ENCODE results near the gene CYFIP2.
"Not testable (repeated sequence)": the region's sequence is repeated elsewhere in the genome, so short reads cannot be mapped to it uniquely, and the experiment has no call there.

The CYFIP2 gene

GRCh38 chr5:157265714-157266285, at the start of gene CYFIP2:
TSS of gene CYFIP2 (plus strand) at chr5:157266123. CDS start at chr5:157285362, 19,239 bp downstream.
- DNase-seq, result peak; percentile 42

GRCh38 chr5:157216391-157217142, 49.4 kb upstream of the CYFIP2 start:
- no peak for DNase-seq

- no peak for DNase-seq
These were observed 48.5 kb upstream of the CYFIP2 start for GRCh38 chr5:157217289-157218024.

GRCh38 chr5:157219491-157220271, 46.2 kb upstream of the CYFIP2 start:
- DNase-seq, result no peak

GRCh38 chr5:157221959-157222358, 44.0 kb upstream of the CYFIP2 start:
- no peak for DNase-seq

- DNase-seq, result no peak
These were observed 43.3 kb upstream of the CYFIP2 start for GRCh38 chr5:157222506-157223230.

GRCh38 chr5:157225469-157226422, 40.2 kb upstream of the CYFIP2 start:
- DNase-seq, result no peak

- no peak for DNase-seq
These were observed 35.3 kb upstream of the CYFIP2 start for GRCh38 chr5:157230610-157231009.

- no peak for DNase-seq
These were observed 33.2 kb upstream of the CYFIP2 start for GRCh38 chr5:157232706-157233105.

- DNase-seq, result no peak
These were observed 32.4 kb upstream of the CYFIP2 start for GRCh38 chr5:157233515-157233914.

GRCh38 chr5:157236423-157236822, 29.5 kb upstream of the CYFIP2 start:
- no peak for DNase-seq

GRCh38 chr5:157241483-157241882, 24.4 kb upstream of the CYFIP2 start:
- no peak for DNase-seq

GRCh38 chr5:157244704-157245103, 21.2 kb upstream of the CYFIP2 start:
- DNase-seq, result not testable (repeated sequence)

- DNase-seq, result no peak
These were observed 20.4 kb upstream of the CYFIP2 start for GRCh38 chr5:157245476-157245875.

GRCh38 chr5:157245886-157246285, 20.0 kb upstream of the CYFIP2 start:
- DNase-seq, result no peak

- DNase-seq, result no peak
These were observed 18.7 kb upstream of the CYFIP2 start for GRCh38 chr5:157247267-157247666.

- no peak for DNase-seq
These were observed 17.0 kb upstream of the CYFIP2 start for GRCh38 chr5:157248821-157249470.

- DNase-seq, result no peak
These were observed 13.0 kb upstream of the CYFIP2 start for GRCh38 chr5:157252711-157253465.

GRCh38 chr5:157253547-157253946, 12.4 kb upstream of the CYFIP2 start:
- peak; percentile 5 for DNase-seq

- no peak for DNase-seq
These were observed 7.5 kb upstream of the CYFIP2 start for GRCh38 chr5:157258450-157258849.

All from NCI-H774 (cell line).